GM21619 (cell line): Measurements from ENCODE around the gene IRF2.
A peak's percentile ranks its signal among the peaks of the same experiment; 100 is the strongest.
"Not testable (repeated sequence)": the region's sequence is repeated elsewhere in the genome, so short reads cannot be mapped to it uniquely, and the experiment has no call there.

ENCODE experiments used
- ATAC-seq: cut with Tn5 transposase; IDR thresholded peaks from one replicate; pipeline ENCODE4 v1.9.1; 2021; ENCODE audit not compliant: unreplicated experiment

Gene IRF2

DNA sequence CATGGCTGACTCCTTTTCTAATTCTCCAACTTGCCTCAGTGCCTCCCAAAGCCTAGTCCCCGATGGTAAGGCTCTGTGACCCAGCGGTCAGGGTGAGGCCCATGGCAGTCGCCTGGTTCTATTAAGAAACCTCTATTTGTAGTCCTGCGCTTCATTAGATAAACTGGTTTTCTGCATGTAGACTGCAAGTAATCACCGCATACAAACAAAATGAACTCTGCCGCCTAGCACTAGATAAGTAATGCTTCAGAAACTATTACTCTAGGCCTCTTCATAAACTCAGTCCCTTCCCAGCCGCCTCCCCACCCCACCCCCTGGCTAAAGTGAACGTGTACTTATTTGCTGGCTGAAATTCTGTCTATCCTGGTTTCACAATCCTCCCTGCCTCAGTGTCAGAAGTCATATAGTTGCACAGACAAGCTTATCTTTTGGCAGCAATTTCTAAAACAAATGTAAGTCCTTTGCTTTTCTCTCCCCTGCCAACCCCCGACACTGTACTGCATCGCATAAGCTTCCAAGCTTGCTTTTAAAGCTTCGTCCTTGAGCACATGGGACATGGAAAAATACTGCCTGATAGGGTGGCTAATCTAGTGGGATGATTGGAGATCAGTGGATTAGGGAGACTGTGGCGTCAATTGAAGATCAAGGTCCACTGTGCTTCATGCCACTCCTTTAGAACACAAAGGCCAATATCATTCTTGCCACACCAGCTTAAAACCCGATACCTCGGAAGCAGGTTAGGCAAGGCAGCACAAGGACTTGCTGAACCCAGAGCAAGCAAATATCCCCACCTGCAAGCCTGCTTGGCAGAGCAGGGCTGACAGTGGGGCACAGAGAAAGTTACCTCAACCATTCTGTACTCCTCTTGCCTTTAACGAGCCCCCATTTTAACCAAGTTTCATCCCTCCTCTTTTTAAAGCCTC lies 125.8 kb downstream of the IRF2 start:
- ATAC-seq: no peak

DNA sequence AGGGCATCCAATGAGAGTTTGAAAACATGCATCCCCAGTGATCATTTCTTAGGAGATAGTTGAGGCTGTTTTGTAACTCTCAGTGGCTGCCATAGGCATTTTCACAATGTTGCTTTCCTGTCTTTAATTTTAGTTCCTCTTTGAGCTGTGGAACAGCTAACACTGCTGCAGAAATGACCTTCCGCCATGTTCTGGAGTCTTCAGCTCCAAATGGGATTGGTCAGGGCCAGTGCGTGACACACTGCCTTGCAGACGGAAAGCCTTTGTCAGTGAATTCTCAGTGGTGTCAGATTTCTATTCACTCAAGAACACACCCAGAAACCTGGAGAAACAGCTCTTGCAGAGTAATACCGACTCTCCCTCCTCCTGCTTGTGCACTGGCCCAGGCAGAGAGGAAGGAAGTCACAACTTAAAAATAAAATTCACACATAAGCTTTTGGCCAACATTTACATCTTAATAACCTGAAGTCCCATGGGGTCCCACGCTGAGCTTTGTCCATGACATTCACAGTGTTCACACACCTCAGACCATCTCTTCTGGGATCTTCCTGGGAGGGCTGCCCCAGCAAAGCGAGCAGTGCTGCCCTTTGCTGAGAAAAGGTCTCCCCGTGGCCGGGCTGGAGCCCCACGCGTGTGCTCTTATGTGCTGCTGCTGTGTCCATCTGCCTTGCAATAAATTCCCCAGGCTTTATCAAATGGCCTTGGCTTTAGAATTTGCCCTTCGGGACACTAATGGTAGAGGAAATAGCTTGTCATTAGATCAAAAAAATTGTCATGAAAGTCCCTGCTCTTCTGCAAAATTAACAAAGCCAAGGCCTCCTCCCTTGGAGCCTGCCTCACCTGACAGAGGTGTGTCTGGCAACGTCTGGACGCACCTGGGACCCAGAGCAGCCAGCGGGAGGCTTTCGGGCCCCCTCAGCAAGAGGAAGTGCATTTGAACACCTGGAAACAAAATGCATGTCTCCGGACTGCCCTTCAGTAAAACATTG lies 126.8 kb downstream of the IRF2 start:
- peak; percentile 75 for ATAC-seq

DNA sequence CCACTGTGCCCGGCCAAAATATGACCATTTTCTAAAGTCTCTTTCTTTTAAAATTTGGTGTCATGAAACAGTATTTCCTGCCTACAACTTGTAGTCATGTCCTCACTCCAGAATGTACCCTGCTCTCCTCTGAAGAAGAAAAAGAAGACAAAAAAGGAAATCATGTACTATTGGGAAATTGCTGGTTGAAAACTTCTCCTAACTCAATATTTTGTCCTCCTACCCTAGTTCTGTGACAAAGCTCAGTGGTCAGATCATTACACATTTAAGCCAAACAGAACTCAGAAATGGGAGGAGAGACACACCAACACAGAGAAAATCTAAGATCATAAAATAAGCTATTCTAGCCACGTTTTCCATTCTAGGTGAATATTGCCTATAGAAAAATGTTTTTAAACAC lies 127.7 kb downstream of the IRF2 start:
- no peak for ATAC-seq

DNA sequence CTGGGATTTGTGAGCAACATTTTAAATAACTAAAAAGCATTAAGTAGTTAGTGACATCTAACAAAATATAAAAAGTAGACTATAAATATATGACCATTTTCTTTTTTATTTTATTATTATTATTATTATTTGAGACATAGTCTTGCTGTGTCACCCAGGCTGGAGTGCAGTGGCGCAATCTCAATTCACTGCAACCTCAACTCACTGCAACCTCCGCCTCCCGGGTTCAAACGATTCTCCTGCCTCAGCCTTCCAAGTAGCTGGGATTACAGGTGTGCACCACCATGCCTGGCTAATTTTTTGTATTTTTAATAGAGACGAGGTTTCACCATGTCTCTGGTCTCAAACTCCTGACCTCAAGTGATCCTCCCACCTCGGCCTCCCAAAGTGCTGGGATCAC lies 128.1 kb downstream of the IRF2 start:
- ATAC-seq: not testable (repeated sequence)

DNA sequence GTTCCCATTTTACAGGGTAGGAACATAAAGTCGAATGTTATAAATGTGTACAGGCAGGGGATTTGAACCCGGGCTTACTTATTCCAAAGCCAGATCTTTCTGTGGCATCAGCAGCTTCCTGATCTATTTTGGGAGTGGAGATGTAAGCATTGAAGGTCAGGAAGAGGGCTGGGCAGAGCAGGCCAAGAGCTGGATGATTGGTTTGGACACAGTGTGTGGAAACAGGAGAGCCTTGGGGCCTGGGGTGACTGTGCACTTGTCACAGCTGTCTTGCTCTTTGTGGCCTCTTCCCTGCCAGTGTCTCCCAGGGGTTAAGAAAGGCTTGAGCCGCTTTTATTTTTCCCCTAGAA lies 128.8 kb downstream of the IRF2 start:
- ATAC-seq: no peak

DNA sequence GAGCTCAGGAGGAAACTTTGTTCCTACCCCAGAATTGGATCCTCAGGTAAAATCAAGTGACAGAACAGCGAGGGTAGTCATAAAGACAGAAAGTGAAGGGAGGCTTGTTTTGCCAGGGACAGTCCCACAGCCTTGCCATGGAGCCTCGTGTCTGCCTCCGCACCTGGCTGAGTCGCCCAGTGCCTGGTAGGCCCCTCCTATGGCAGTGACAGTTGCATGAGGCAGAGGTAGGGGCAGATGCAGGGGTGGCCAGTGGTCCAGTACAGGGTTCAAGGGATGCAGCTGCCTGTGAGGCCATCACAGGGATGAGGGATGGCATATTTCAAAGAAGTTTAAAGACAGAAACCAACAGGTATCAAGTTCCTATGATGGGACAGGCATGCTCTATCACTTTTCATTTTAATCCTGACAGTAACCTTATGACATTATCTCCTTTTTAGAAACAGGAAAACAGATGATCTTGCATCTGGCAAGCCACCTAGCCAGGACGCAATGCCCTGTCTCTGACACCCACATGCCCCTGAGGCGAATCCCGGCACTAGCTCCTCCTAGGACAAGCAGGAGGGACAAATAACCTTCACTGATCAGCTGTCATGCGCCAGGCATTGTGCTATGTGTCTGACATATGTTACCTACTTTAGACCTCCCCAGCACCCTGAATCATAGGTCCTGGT lies 129.3 kb downstream of the IRF2 start:
- ATAC-seq: no peak

DNA sequence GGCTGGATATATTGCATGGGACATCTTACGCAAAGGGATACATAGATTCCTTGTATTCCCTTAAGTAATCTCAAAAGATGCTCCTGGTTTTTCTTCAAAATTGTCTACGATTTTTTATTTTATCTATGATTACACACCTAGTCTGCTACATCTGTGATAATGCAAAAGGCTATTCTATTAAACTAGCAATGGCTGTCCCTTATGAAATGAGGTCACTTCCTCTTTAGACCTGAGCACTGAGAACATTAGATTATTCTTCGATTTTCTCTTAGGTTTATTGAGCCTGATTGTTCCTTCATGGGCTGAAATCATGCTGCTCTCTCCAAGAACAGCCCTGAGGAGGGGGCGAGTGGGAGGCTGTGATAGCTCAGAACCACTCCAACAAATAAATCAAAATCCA lies 129.9 kb downstream of the IRF2 start:
- no peak for ATAC-seq

DNA sequence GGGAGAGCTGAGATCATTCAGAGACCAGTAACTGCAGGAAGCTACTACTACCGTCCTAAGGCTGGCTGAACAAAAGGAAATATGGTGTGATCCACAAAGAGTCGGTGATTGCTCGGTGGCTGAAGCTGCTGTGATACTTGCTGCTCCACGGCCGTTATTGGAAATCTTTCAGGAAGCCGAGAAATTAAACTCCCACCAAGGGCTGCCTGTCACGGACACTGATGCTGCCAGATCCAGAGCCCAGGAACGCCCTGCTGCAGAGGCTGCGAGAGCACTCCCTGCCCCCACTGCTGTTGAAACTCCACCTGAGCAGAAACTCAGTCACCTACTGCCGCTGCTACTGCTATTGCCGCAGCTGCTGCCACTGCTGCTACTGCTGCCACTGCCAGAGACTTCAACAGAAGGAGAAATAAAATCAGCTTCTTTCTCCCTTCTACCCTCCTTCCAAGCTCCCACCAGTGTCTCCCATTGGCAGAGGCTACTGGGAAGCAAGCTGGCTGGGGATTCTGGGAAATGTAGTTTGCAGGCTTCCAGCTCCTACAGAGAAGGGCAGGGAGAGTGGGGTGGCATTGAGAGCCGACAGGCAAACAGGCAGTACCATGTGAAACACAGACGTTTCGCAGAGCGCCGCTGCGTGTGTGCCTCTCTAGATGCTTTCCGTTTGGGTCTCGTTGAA lies 130.7 kb downstream of the IRF2 start:
- peak; percentile 33 for ATAC-seq

DNA sequence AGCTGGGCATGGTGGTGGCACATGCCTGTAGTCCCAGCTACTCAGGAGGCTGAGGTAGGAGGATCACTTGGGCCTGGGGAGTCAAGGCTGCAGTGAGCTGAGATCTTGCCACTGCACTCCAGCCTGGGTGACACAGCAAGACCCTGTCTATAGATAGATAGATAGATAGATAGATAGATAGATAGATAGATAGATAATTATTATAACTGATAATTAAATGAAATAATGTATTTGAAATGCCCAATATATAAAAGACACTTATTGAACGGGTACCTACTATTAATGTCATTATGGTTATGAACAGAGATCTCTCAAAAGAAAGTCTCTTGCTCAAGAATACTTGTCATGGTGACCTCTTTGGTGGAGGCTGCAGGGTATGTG lies 131.5 kb downstream of the IRF2 start:
- not testable (repeated sequence) for ATAC-seq

DNA sequence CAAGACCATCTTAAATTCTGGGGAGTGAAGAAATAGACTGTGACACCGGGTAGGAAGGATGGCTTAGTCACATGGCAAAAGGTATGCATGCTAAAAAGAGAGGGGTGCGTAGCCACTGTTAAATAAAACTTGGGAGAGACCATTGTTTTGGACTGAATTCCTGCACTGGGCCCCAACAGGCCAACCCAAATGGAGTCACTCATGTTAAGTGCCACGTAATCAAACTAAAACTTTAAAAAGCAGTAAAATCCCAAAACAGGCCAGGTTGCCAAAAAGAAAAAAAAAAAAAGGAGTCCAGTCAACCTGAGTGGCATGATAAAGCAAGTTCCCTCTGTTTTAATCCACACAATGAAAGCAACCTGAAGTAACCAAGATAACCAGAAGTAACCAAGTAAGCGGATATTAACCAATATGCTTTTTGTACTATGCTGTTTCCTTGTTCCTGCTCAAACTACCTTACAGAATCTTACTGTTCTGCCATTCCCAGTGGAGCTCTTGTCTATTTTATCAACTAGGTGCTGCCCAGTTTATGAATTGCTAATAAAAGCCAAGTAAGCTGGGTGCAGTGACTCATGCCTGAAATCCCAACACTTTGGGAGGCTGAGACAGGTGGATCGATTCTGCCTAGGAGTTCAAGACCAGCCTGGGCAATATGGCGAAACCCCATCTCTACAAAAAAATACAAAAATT lies 132.0 kb downstream of the IRF2 start:
- no peak for ATAC-seq

DNA sequence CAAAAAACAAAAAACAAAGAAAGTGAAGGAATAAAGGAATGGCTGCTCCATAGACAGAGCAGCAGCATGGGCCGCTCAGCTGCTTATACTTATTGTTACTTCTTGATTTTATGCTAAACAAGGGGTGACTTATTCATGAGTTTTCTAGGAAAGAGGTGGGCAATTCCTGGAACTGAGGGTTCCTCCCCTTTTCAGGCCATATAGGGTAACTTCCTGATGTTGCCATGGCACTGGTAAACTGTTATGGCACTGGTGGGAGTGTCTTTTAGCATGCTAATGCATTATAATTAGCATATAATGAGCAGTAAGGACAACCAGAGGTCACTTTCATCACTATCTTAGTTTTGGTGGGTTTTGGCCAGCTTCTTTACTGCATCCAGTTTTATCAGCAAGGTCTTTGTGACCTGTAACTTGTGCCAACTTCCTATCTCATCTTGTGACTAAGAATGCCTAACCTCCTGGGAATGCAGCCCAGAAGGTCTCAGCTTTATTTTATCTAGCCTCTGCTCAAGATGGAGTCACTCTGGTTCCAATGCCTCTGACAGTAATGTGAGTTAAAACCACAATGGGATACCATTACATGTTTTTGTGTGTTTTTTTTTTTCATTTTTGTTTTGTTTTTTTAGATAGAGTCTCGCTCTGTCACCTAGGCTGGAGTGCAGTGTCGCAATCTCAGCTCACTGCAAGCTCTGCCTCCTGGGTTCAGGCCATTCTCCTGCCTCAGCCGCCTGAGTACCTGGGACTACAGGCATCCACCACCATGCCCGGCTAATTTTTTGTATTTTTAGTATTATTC lies 134.8 kb downstream of the IRF2 start:
- not testable (repeated sequence) for ATAC-seq

DNA sequence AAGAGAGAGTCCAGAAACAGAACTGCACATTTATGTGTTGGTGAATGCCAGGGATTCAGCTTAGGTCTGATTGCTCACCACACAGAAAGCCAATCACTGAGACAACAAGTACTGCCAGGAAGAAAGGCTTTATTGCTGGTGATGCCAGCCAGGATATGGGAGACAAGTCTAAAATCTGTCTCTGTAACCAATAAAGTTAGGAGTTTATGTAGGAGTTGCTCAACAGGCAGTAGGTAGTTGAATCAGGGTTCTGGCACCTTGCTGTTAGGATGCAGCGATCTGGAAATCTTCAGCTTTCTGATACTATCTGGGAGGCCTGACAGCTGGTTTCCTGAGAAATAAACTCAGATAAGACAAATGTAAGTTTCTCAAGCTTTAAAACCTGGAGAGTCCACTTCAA lies 136.4 kb downstream of the IRF2 start:
- no peak for ATAC-seq
